WERI-Rb-1 (cell line): ENCODE results near the gene CABP7.

Source experiments
- DNase-seq: peaks from one replicate; pipeline ENCODE4 v3.0.0-alpha.2; 2020
- H3K27ac ChIP-seq: fragments of 250-450 bp; sonication (Bioruptor Pico); 2 replicates; pipeline ENCODE4 v1.5.1; 2020; ENCODE audit warnings: mild to moderate bottlenecking, moderate library complexity
- H3K27me3 ChIP-seq: fragments of 250-450 bp; sonication (Bioruptor Pico); 2 replicates; pipeline ENCODE4 v1.5.1; 2021; ENCODE audit warnings: mild to moderate bottlenecking, low read depth, moderate library complexity; ENCODE audit not compliant: insufficient read depth, severe bottlenecking
- H3K36me3 ChIP-seq: fragments of 250-450 bp; sonication (Bioruptor Pico); 2 replicates; pipeline ENCODE4 v1.5.1; 2020; ENCODE audit warnings: mild to moderate bottlenecking, moderate library complexity
- H3K4me3 ChIP-seq: 2 replicates; pipeline ENCODE4 v1.5.1; 2011; ENCODE audit warnings: low read depth, mild to moderate bottlenecking, control low read depth, low read length
- H3K9me3 ChIP-seq: fragments of 250-450 bp; sonication (Bioruptor Pico); 2 replicates; pipeline ENCODE4 v1.5.1; 2021; ENCODE audit warnings: mild to moderate bottlenecking, moderate library complexity; ENCODE audit not compliant: severe bottlenecking
- TF ChIP-seq, protein P1 (sequence below): IDR thresholded peaks from 2 replicates; pipeline ENCODE4 v1.5.1; 2011; ENCODE audit warnings: low read depth, mild to moderate bottlenecking, control low read depth, inconsistent platforms, low read length

Gene CABP7

GRCh38 chr22:29726512-29727130 lies 6.8 kb downstream of the CABP7 start:
- Histone ChIP-seq H3K27me3 (no peaks in the 10 kb centered on the region), H3K27ac (no peak overlapping the region; the same call in 1 of the 2 replicates), H3K36me3 (no peaks in the 10 kb centered on the region), H3K4me3 (no peak overlapping the region), H3K9me3 (no peaks in the 10 kb centered on the region)
- no peak for DNase-seq
- TF ChIP-seq, protein P1, sequence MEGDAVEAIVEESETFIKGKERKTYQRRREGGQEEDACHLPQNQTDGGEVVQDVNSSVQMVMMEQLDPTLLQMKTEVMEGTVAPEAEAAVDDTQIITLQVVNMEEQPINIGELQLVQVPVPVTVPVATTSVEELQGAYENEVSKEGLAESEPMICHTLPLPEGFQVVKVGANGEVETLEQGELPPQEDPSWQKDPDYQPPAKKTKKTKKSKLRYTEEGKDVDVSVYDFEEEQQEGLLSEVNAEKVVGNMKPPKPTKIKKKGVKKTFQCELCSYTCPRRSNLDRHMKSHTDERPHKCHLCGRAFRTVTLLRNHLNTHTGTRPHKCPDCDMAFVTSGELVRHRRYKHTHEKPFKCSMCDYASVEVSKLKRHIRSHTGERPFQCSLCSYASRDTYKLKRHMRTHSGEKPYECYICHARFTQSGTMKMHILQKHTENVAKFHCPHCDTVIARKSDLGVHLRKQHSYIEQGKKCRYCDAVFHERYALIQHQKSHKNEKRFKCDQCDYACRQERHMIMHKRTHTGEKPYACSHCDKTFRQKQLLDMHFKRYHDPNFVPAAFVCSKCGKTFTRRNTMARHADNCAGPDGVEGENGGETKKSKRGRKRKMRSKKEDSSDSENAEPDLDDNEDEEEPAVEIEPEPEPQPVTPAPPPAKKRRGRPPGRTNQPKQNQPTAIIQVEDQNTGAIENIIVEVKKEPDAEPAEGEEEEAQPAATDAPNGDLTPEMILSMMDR = no peak

- TF ChIP-seq, protein P1 = peak; percentile 81
- no peak overlapping the region; the same call in 1 of the 2 replicates for H3K27ac ChIP-seq
- no peak overlapping the region for H3K4me3 ChIP-seq
- no peaks in the 10 kb centered on the region for H3K27me3 ChIP-seq
- H3K36me3 ChIP-seq = no peaks in the 10 kb centered on the region
- no peaks in the 10 kb centered on the region for H3K9me3 ChIP-seq
- peak; percentile 88 for DNase-seq
These were observed 7.3 kb downstream of the CABP7 start for GRCh38 chr22:29727131-29727523.

- TF ChIP-seq, protein P1 = no peak
- H3K4me3 ChIP-seq = no peak overlapping the region
- H3K36me3 ChIP-seq = no peaks in the 10 kb centered on the region; the same call in 1 of the 2 replicates
- no peak overlapping the region for H3K27ac ChIP-seq
- H3K27me3 ChIP-seq = no peaks in the 10 kb centered on the region
- no peak for DNase-seq
- no peaks in the 10 kb centered on the region for H3K9me3 ChIP-seq
These were observed 9.4 kb downstream of the CABP7 start for GRCh38 chr22:29729161-29729560.

DNA sequence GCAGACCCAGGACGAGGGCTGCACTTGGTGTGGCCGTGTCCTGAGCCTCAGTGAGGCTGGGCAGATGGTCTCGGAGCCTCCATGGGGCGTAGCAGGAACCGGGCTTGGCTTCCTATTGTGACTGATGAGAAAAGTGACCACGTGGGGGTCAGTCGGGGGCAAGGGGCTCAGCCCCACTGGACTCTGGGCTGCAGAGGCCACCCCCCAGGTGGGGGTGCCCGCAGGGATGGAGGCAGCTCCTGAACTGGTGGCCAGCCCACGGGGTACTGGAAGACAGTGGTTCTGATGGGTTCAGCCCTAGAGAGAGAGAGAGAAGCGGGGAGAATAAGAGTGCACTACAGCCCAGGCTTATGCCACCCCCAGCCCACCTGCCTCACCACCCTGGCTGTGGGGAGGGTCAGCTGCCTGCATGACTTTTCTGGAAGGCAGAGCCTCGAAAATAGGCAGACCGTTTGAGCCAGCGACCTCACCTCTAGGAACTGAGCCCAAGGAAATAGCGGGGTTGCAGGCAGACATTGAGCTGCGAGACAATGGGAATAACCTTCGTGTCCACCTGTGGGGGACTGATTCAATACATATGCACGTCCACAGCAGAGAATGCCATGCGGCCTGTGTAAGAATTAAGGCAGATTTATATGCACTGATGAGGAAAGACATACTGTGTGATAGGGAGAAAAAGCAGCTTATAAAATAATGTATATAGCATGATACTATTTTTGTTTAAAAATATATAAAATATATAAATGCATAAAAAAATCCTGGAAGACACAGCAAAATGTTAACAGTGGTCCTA lies 11.5 kb downstream of the CABP7 start:
- Histone ChIP-seq H3K27me3 (no peaks in the 10 kb centered on the region), H3K36me3 (no peaks in the 10 kb centered on the region; the same call in 1 of the 2 replicates), H3K9me3 (no peaks in the 10 kb centered on the region), H3K27ac (no peak overlapping the region; the same call in 1 of the 2 replicates), H3K4me3 (no peak overlapping the region)
- TF ChIP-seq, protein P1 = no peak
- no peak for DNase-seq

GRCh38 chr22:29732883-29733282 lies 13.1 kb downstream of the CABP7 start:
- Histone ChIP-seq H3K27ac (peak overlapping the region; percentile 83), H3K4me3 (no peak overlapping the region), H3K36me3 (no peaks in the 10 kb centered on the region; the same call in 1 of the 2 replicates), H3K9me3 (no peaks in the 10 kb centered on the region), H3K27me3 (no peaks in the 10 kb centered on the region)
- no peak for DNase-seq
- TF ChIP-seq, protein P1 = no peak
